ENCODE data around the gene BTBD17. TPM values are rescaled to one million over a fixed set of nuclear protein-coding genes. Genes with fewer than 3 reads are reported as not detected.

BTBD17 gene
- total and polyA plus RNA-seq, 2 of the 8 experiments (the other 6 are each of a cell fraction or from before 2014, with no cell fraction given) = 7.0 to 14.8 TPM

- TF ChIP-seq, protein P1, sequence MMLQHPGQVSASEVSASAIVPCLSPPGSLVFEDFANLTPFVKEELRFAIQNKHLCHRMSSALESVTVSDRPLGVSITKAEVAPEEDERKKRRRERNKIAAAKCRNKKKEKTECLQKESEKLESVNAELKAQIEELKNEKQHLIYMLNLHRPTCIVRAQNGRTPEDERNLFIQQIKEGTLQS (IDR thresholded peaks at IDR 0.05; ENCODE audit: insufficient read depth, low read depth, low read length) = 0 out of 2 replicates have a peak, but pooled peaks have one; percentile 23
- TF ChIP-seq CBX8 (IDR thresholded peaks at IDR 0.05; ENCODE audit: borderline replicate concordance, low read depth, low read length) (no peak), BCL11A (IDR thresholded peaks at IDR 0.05; ENCODE audit: low read depth in 2 of 2, low read length in 2 of 2) (no peak), RNF2 (IDR thresholded peaks at IDR 0.05; ENCODE audit: borderline replicate concordance, low read depth, low read length, missing control alignments, poor library complexity, severe bottlenecking) (no peak), CHD2 (IDR thresholded peaks at IDR 0.05; ENCODE audit: low read length) (no peak), NRF1 (IDR thresholded peaks at IDR 0.05; ENCODE audit: low read depth, low read length) (no peak), ATF2 (IDR thresholded peaks at IDR 0.05; ENCODE audit: low read length) (no peak), MAFK (IDR thresholded peaks at IDR 0.05; ENCODE audit: low read depth, low read length) (no peak)
- TF ChIP-seq, protein P2, sequence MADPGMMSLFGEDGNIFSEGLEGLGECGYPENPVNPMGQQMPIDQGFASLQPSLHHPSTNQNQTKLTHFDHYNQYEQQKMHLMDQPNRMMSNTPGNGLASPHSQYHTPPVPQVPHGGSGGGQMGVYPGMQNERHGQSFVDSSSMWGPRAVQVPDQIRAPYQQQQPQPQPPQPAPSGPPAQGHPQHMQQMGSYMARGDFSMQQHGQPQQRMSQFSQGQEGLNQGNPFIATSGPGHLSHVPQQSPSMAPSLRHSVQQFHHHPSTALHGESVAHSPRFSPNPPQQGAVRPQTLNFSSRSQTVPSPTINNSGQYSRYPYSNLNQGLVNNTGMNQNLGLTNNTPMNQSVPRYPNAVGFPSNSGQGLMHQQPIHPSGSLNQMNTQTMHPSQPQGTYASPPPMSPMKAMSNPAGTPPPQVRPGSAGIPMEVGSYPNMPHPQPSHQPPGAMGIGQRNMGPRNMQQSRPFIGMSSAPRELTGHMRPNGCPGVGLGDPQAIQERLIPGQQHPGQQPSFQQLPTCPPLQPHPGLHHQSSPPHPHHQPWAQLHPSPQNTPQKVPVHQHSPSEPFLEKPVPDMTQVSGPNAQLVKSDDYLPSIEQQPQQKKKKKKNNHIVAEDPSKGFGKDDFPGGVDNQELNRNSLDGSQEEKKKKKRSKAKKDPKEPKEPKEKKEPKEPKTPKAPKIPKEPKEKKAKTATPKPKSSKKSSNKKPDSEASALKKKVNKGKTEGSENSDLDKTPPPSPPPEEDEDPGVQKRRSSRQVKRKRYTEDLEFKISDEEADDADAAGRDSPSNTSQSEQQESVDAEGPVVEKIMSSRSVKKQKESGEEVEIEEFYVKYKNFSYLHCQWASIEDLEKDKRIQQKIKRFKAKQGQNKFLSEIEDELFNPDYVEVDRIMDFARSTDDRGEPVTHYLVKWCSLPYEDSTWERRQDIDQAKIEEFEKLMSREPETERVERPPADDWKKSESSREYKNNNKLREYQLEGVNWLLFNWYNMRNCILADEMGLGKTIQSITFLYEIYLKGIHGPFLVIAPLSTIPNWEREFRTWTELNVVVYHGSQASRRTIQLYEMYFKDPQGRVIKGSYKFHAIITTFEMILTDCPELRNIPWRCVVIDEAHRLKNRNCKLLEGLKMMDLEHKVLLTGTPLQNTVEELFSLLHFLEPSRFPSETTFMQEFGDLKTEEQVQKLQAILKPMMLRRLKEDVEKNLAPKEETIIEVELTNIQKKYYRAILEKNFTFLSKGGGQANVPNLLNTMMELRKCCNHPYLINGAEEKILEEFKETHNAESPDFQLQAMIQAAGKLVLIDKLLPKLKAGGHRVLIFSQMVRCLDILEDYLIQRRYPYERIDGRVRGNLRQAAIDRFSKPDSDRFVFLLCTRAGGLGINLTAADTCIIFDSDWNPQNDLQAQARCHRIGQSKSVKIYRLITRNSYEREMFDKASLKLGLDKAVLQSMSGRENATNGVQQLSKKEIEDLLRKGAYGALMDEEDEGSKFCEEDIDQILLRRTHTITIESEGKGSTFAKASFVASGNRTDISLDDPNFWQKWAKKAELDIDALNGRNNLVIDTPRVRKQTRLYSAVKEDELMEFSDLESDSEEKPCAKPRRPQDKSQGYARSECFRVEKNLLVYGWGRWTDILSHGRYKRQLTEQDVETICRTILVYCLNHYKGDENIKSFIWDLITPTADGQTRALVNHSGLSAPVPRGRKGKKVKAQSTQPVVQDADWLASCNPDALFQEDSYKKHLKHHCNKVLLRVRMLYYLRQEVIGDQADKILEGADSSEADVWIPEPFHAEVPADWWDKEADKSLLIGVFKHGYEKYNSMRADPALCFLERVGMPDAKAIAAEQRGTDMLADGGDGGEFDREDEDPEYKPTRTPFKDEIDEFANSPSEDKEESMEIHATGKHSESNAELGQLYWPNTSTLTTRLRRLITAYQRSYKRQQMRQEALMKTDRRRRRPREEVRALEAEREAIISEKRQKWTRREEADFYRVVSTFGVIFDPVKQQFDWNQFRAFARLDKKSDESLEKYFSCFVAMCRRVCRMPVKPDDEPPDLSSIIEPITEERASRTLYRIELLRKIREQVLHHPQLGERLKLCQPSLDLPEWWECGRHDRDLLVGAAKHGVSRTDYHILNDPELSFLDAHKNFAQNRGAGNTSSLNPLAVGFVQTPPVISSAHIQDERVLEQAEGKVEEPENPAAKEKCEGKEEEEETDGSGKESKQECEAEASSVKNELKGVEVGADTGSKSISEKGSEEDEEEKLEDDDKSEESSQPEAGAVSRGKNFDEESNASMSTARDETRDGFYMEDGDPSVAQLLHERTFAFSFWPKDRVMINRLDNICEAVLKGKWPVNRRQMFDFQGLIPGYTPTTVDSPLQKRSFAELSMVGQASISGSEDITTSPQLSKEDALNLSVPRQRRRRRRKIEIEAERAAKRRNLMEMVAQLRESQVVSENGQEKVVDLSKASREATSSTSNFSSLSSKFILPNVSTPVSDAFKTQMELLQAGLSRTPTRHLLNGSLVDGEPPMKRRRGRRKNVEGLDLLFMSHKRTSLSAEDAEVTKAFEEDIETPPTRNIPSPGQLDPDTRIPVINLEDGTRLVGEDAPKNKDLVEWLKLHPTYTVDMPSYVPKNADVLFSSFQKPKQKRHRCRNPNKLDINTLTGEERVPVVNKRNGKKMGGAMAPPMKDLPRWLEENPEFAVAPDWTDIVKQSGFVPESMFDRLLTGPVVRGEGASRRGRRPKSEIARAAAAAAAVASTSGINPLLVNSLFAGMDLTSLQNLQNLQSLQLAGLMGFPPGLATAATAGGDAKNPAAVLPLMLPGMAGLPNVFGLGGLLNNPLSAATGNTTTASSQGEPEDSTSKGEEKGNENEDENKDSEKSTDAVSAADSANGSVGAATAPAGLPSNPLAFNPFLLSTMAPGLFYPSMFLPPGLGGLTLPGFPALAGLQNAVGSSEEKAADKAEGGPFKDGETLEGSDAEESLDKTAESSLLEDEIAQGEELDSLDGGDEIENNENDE (IDR thresholded peaks at IDR 0.05; ENCODE audit: insufficient replicate concordance, low read length) = no peak
Observed at GRCh38 chr17:74358697-74359096, 3.0 kb downstream of the BTBD17 start (continued).
